Trophoblast cell (in vitro differentiated cells and primary cell): Measurements from ENCODE around the gene TM2D3.

Experiments
- DNase-seq, 2 donors: peaks; one replicate each; pipeline ENCODE4 v3.0.0-alpha.2; 2016
- H2AFZ ChIP-seq: 2 replicates; pipeline ENCODE4 v1.6.1; 2013; ENCODE audit warnings: low read length, moderate library complexity, mild to moderate bottlenecking; ENCODE audit not compliant: insufficient read depth, poor library complexity
- H2AK5ac ChIP-seq: 2 replicates; pipeline ENCODE4 v1.6.1; 2013; ENCODE audit warnings: mild to moderate bottlenecking, low read length
- H2BK120ac ChIP-seq: 2 replicates; pipeline ENCODE4 v1.6.1; 2013; ENCODE audit warnings: low read length, mild to moderate bottlenecking, moderate library complexity; ENCODE audit not compliant: insufficient read depth, poor library complexity
- H2BK12ac ChIP-seq: 2 replicates; pipeline ENCODE4 v1.6.1; 2013; ENCODE audit warnings: mild to moderate bottlenecking, low read length, moderate library complexity
- H2BK5ac ChIP-seq: 2 replicates; pipeline ENCODE4 v1.6.1; 2013; ENCODE audit warnings: low read length, low read depth, moderate library complexity, mild to moderate bottlenecking; ENCODE audit not compliant: poor library complexity
- H3K14ac ChIP-seq: 2 replicates; pipeline ENCODE4 v1.6.1; 2013; ENCODE audit warnings: mild to moderate bottlenecking, low read length
- H3K18ac ChIP-seq: 2 replicates; pipeline ENCODE4 v1.6.1; 2013; ENCODE audit warnings: mild to moderate bottlenecking, low read length
- H3K23ac ChIP-seq: 2 replicates; pipeline ENCODE4 v1.6.1; 2013; ENCODE audit warnings: low read length
- H3K27ac ChIP-seq: 2 replicates; pipeline ENCODE4 v1.5.1; 2013; ENCODE audit warnings: low read depth, mild to moderate bottlenecking, inconsistent platforms, low read length, moderate library complexity
- H3K27me3 ChIP-seq: 2 replicates; pipeline ENCODE4 v1.6.1; 2013; ENCODE audit warnings: inconsistent platforms, mild to moderate bottlenecking, low read length, moderate library complexity; ENCODE audit not compliant: insufficient read depth
- H3K36me3 ChIP-seq, 2 experiments: 1 replicate in 1 of 2; 2 replicates in 1 of 2; pipeline ENCODE4 v1.6.1; 2013; ENCODE audit warnings: low read length in 2 of 2, mild to moderate bottlenecking in 2 of 2, moderate library complexity in 1 of 2; ENCODE audit not compliant: insufficient read depth in 2 of 2, control insufficient read depth in 1 of 2
- H3K4ac ChIP-seq: 2 replicates; pipeline ENCODE4 v1.6.1; 2013; ENCODE audit warnings: low read depth, mild to moderate bottlenecking, low read length, moderate library complexity
- H3K4me1 ChIP-seq, 2 experiments: 1 replicate in 1 of 2; 2 replicates in 1 of 2; pipeline ENCODE4 v1.6.1; 2013; ENCODE audit warnings: low read length in 2 of 2, mild to moderate bottlenecking in 2 of 2, moderate library complexity in 1 of 2; ENCODE audit not compliant: insufficient read depth in 2 of 2, control insufficient read depth in 1 of 2
- H3K4me2 ChIP-seq: 2 replicates; pipeline ENCODE4 v1.6.1; 2013; ENCODE audit warnings: inconsistent platforms, mild to moderate bottlenecking, low read length, moderate library complexity
- H3K4me3 ChIP-seq: 2 replicates; pipeline ENCODE4 v1.5.1; 2013; ENCODE audit warnings: mild to moderate bottlenecking, low read depth, low read length, inconsistent platforms
- H3K79me1 ChIP-seq: one replicate; pipeline ENCODE4 v1.6.1; 2013; ENCODE audit warnings: low read length
- H3K79me2 ChIP-seq: 2 replicates; pipeline ENCODE4 v1.6.1; 2013; ENCODE audit warnings: low read length, mild to moderate bottlenecking; ENCODE audit not compliant: control insufficient read depth, insufficient read depth, poor library complexity
- H3K9ac ChIP-seq: 2 replicates; pipeline ENCODE4 v1.6.1; 2013; ENCODE audit warnings: mild to moderate bottlenecking, low read length
- H3K9me3 ChIP-seq: 2 replicates; pipeline ENCODE4 v1.6.1; 2013; ENCODE audit warnings: low read depth, mild to moderate bottlenecking, control low read depth, inconsistent platforms, low read length; ENCODE audit not compliant: insufficient read depth
- H4K12ac ChIP-seq: 2 replicates; pipeline ENCODE4 v1.6.1; 2013; ENCODE audit warnings: low read depth, mild to moderate bottlenecking, low read length, moderate library complexity
- H4K8ac ChIP-seq: 2 replicates; pipeline ENCODE4 v1.6.1; 2013; ENCODE audit warnings: low read depth, mild to moderate bottlenecking, low read length, moderate library complexity
- H4K91ac ChIP-seq: one replicate; pipeline ENCODE4 v1.6.1; 2013; ENCODE audit warnings: low read depth, mild to moderate bottlenecking, low read length, moderate library complexity
- WGBS: extraction: QIAGEN DNeasy Blood & Tissue Kit; methylation state at CpG from one replicate; pipeline ENCODE4 v1.1.7; 2013; ENCODE audit warnings: missing lambda C conversion rate; ENCODE audit not compliant: insufficient read length, insufficient coverage; ENCODE audit errors: extremely low coverage; 5-methylcytosine and 5-hydroxymethylcytosine counted together

The TM2D3 gene

DNA sequence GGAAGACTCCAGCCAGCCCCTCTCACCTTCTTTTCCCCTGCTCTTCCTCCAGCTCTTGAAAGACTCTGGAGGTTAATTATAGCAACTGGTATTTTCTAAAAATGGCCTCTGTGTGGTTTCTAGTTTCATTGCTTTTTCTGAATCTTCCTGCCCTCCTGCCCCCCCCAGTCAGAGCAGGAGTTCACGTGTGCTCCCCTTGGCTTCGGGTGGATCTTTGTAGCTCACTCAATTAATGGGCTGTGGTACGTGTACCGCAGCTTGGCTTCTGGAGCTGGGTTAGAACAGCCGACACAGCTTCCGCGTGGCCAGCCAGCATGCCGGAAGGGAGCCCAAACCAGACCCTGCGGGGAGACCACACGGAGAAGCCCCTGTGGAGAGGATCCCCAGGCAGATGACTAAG lies 31.5 kb downstream of the TM2D3 start:
- Histone ChIP-seq H3K4me2 (no peak overlapping the region), H3K4ac (no peak overlapping the region), H3K9me3 (peaks cover 2% of the 10 kb centered on the region), H3K79me1 (no peaks in the 10 kb centered on the region), H3K36me3 (peaks cover 0 to 2% of the 10 kb centered on the region in 2 experiments), H3K27ac (no peak overlapping the region), H2BK120ac (no peak overlapping the region), H2BK5ac (no peak overlapping the region), H4K12ac (no peak overlapping the region), H3K27me3 (no peaks in the 10 kb centered on the region), H3K4me3 (no peak overlapping the region), H4K8ac (no peak overlapping the region), H3K79me2 (no peaks in the 10 kb centered on the region), H4K91ac (no peak overlapping the region), H2AFZ (no peak overlapping the region), H3K14ac (no peak overlapping the region), H2AK5ac (no peak overlapping the region), H2BK12ac (no peak overlapping the region), H3K18ac (no peak overlapping the region), H3K23ac (no peak overlapping the region), H3K4me1 (peaks cover 3 to 4% of the 10 kb centered on the region in 2 experiments), H3K9ac (no peak overlapping the region)
- no CpG with 5 or more reads among the region's 10 CpGs for WGBS
- DNase-seq, result no peak

DNA sequence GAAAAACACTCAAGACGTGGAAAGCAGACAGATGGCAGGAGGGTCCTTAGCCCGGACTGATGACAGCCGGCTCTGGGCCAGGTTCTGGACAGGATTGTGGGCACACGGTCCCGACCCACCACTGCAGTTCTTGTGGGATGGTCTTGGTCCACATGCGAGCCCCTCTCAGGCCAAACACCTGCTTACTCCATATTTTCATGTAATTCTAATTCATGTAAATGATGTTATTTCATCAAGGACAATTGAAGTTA lies 32.6 kb downstream of the TM2D3 start:
- Histone ChIP-seq H3K27me3 (no peaks in the 10 kb centered on the region), H2AK5ac (no peak overlapping the region), H3K14ac (no peak overlapping the region), H3K36me3 (peaks cover 0 to 2% of the 10 kb centered on the region in 2 experiments), H3K79me1 (no peaks in the 10 kb centered on the region), H3K4me1 (peaks cover 3 to 4% of the 10 kb centered on the region in 2 experiments), H3K4me3 (no peak overlapping the region), H2BK12ac (no peak overlapping the region), H3K9me3 (peaks cover 2% of the 10 kb centered on the region), H3K79me2 (no peaks in the 10 kb centered on the region), H4K8ac (no peak overlapping the region), H2BK120ac (no peak overlapping the region), H2AFZ (no peak overlapping the region), H3K18ac (no peak overlapping the region), H3K4ac (no peak overlapping the region), H4K91ac (no peak overlapping the region), H3K27ac (no peak overlapping the region), H3K9ac (no peak overlapping the region), H3K4me2 (no peak overlapping the region), H4K12ac (no peak overlapping the region), H3K23ac (no peak overlapping the region), H2BK5ac (no peak overlapping the region)
- DNase-seq, result no peak
- no CpG with 5 or more reads among the region's 6 CpGs for WGBS

DNA sequence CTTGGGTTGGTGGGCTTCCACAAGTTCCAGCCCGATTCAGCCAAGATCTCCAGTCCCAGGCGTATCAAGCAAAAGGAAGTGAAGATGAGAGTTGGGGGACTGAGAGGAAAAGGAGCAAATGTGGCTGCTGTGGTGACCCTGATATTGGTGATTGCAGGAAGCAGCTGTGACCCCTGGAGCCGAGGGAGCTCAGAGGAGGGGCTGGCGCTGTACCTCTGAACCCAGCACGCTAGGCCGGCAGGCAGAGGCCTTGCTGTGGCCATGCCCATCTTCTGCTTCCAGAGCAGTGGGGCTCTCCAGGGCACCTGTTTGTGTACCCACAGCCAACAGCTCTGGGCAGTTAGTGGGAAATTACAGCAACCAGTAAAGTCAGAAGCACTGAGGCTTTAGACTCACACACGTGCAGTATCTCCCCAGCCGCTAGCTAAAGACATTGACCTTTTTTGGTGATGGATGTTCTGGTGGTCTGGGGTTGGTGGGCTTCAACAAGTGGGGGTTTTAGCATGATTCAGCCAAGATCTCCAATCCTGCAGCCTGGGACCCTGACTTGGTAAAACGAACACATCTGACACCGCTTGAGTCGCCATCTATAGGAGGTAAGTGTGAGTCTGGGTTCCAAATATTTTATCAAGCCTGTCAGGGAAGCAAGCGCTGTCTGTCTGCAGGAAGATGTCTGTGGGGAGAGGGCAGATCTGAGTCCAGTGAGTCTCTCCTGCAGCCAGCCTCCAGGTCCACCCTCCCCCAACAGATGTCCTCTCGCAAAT lies 33.1 kb downstream of the TM2D3 start:
- Histone ChIP-seq H3K4ac (no peak overlapping the region), H3K14ac (no peak overlapping the region), H3K36me3 (peaks cover 0 to 2% of the 10 kb centered on the region in 2 experiments), H3K23ac (no peak overlapping the region), H3K79me1 (no peaks in the 10 kb centered on the region), H3K4me2 (no peak overlapping the region), H2BK5ac (no peak overlapping the region), H2BK120ac (no peak overlapping the region), H4K12ac (no peak overlapping the region), H3K4me1 (peaks cover 3 to 4% of the 10 kb centered on the region in 2 experiments), H4K8ac (no peak overlapping the region), H3K27me3 (no peaks in the 10 kb centered on the region), H2BK12ac (no peak overlapping the region), H3K18ac (no peak overlapping the region), H2AK5ac (no peak overlapping the region), H3K4me3 (no peak overlapping the region), H3K9me3 (peaks cover 2% of the 10 kb centered on the region), H3K27ac (no peak overlapping the region), H2AFZ (no peak overlapping the region), H4K91ac (no peak overlapping the region), H3K79me2 (no peaks in the 10 kb centered on the region), H3K9ac (no peak overlapping the region)
- no peak for DNase-seq
- WGBS, result no CpG with 5 or more reads among the region's 13 CpGs

DNA sequence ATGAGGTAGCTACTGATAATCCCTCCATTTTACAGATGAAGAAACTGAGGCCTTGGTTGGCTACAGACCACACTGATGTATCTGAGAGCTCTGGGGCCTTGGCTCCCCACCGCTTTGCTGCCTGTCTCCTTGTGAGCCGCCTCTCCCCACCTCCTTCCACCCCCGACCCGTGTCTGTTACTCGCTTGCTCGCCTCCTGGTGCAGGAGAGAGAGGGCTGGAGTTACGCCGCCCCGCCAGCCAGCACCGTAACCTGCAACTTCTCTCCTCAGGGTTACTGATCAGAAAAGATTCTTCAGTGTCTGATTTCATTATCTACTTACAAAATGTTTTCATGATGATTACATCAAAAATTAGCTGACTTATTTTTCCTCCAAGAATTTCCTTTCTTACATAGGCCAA lies 34.1 kb downstream of the TM2D3 start:
- no peak overlapping the region for H2AFZ ChIP-seq
- no peak overlapping the region for H3K4ac ChIP-seq
- no peak overlapping the region for H2BK12ac ChIP-seq
- H2AK5ac ChIP-seq, result no peak overlapping the region
- no CpG with 5 or more reads among the region's 10 CpGs for WGBS
- H3K27ac ChIP-seq, result no peak overlapping the region
- no peak overlapping the region for H3K4me3 ChIP-seq
- H4K91ac ChIP-seq, result no peak overlapping the region
- no peaks in the 10 kb centered on the region for H3K79me2 ChIP-seq
- no peaks in the 10 kb centered on the region for H3K27me3 ChIP-seq
- H3K9me3 ChIP-seq, result peaks cover 2% of the 10 kb centered on the region
- no peak overlapping the region for H3K18ac ChIP-seq
- H4K8ac ChIP-seq, result no peak overlapping the region
- DNase-seq, result no peak
- no peak overlapping the region for H4K12ac ChIP-seq
- no peaks in the 10 kb centered on the region for H3K36me3 ChIP-seq
- no peak overlapping the region for H3K4me2 ChIP-seq
- H2BK120ac ChIP-seq, result no peak overlapping the region
- no peak overlapping the region for H3K23ac ChIP-seq
- no peak overlapping the region for H2BK5ac ChIP-seq
- H3K79me1 ChIP-seq, result no peaks in the 10 kb centered on the region
- H3K4me1 ChIP-seq, result peaks cover 3 to 4% of the 10 kb centered on the region in 2 experiments
- no peak overlapping the region for H3K14ac ChIP-seq
- no peak overlapping the region for H3K9ac ChIP-seq
